BLaER1 treated with 17β-estradiol and CSF1 and Interleukin-3, amounts not matched to agents 10 nM and 100 nM (cell line): ENCODE data around the gene ENOX1.
A peak's percentile ranks its signal among the peaks of the same experiment; 100 is the strongest.

Source experiments
- H3K27ac ChIP-seq, 11 experiments: shearing (Covaris generic); formaldehyde crosslinking; 2 replicates each; pipeline ENCODE4 v1.8.1; 2022
- H3K27me3 ChIP-seq, 11 experiments: shearing (Covaris generic); formaldehyde crosslinking; 2 replicates each; pipeline ENCODE4 v1.8.1; 2022
- H3K36me3 ChIP-seq, 11 experiments: shearing (Covaris generic); formaldehyde crosslinking; 2 replicates each; pipeline ENCODE4 v1.8.1; 2022
- H3K4me1 ChIP-seq, 10 experiments: shearing (Covaris generic); formaldehyde crosslinking; 2 replicates each; pipeline ENCODE4 v1.8.1; 2022
- H3K4me2 ChIP-seq, 11 experiments: shearing (Covaris generic); formaldehyde crosslinking; 2 replicates each; pipeline ENCODE4 v1.8.1; 2022
- H3K4me3 ChIP-seq, 10 experiments: shearing (Covaris generic); formaldehyde crosslinking; 2 replicates each; pipeline ENCODE4 v1.8.1; 2022
- H3K9ac ChIP-seq, 11 experiments: shearing (Covaris generic); formaldehyde crosslinking; 2 replicates each; pipeline ENCODE4 v1.8.1; 2022
- H3K9me3 ChIP-seq, 11 experiments: shearing (Covaris generic); formaldehyde crosslinking; replicated peaks in 1 of 11; 2 replicates each; pipeline ENCODE4 v1.8.1; 2022
- H4K20me1 ChIP-seq, 11 experiments: shearing (Covaris generic); formaldehyde crosslinking; 2 replicates each; pipeline ENCODE4 v1.8.1; 2022
- Cebpa-rat ChIP-seq, 11 experiments: shearing (Covaris generic); IDR thresholded peaks; 2 replicates each; pipeline ENCODE4 v1.8.1; 2022

The ENOX1 gene

GRCh38 chr13:43580280-43580679 is 206.5 kb downstream of the ENOX1 start:
- TF ChIP-seq Cebpa-rat (IDR thresholded peaks at IDR 0.05): no peak
- Histone ChIP-seq H3K4me3 (no peak overlapping the region), H3K36me3 (no peaks in the 10 kb centered on the region), H3K4me2 (no peak overlapping the region), H3K27me3 (peaks cover 0 to 3% (median 0%) of the 10 kb centered on the region in 11 experiments; a peak in 2 of 22 replicates), H3K9me3 (peaks cover 0 to 15% (median 0%) of the 10 kb centered on the region in 11 experiments; a peak in 5 of 22 replicates), H3K9ac (no peak overlapping the region), H4K20me1 (no peaks in the 10 kb centered on the region), H3K4me1 (peaks cover 1 to 6% (median 3%) of the 10 kb centered on the region in 10 experiments; a peak in 17 of 20 replicates), H3K27ac (no peak overlapping the region)

GRCh38 chr13:43579321-43579720 is 207.5 kb downstream of the ENOX1 start:
- Histone ChIP-seq H3K4me2 (no peak overlapping the region), H4K20me1 (no peaks in the 10 kb centered on the region), H3K9me3 (peaks cover 0 to 15% (median 0%) of the 10 kb centered on the region in 11 experiments; a peak in 5 of 22 replicates), H3K27ac (no peak overlapping the region), H3K36me3 (no peaks in the 10 kb centered on the region), H3K4me3 (no peak overlapping the region), H3K4me1 (peaks cover 11 to 15% (median 13%) of the 10 kb centered on the region in 10 experiments), H3K9ac (no peak overlapping the region), H3K27me3 (peaks cover 0 to 9% (median 0%) of the 10 kb centered on the region in 11 experiments; a peak in 2 of 22 replicates)
- no peak for TF ChIP-seq Cebpa-rat (IDR thresholded peaks at IDR 0.05)

GRCh38 chr13:43574605-43575004 is 212.2 kb downstream of the ENOX1 start:
- peaks cover 0 to 15% (median 0%) of the 10 kb centered on the region in 11 experiments; a peak in 5 of 22 replicates for H3K9me3 ChIP-seq
- H3K4me1 ChIP-seq: peaks cover 26 to 34% (median 29%) of the 10 kb centered on the region in 10 experiments
- H3K4me2 ChIP-seq: peak overlapping the region; percentile 59 to 83 (median 73)
- no peak for TF ChIP-seq Cebpa-rat (IDR thresholded peaks at IDR 0.05)
- peak overlapping the region in 3 of 11 experiments; percentile 3 to 44 (median 11); a peak in 2 of 22 replicates for H3K9ac ChIP-seq
- H4K20me1 ChIP-seq: no peaks in the 10 kb centered on the region
- peak overlapping the region in 7 of 11 experiments; percentile 12 to 77 (median 66); a peak in 12 of 22 replicates for H3K27ac ChIP-seq
- H3K4me3 ChIP-seq: peak overlapping the region in 2 of 10 experiments; percentile 12 to 28; a peak in 2 of 20 replicates
- no peaks in the 10 kb centered on the region for H3K36me3 ChIP-seq
- H3K27me3 ChIP-seq: peaks cover 0 to 18% (median 0%) of the 10 kb centered on the region in 11 experiments; a peak in 4 of 22 replicates

- Histone ChIP-seq H3K36me3 (no peaks in the 10 kb centered on the region), H4K20me1 (no peaks in the 10 kb centered on the region), H3K4me3 (peak overlapping the region in 1 of 10 experiments; percentile 28; a peak in 1 of 20 replicates), H3K27ac (peak overlapping the region in 8 of 11 experiments; percentile 12 to 77 (median 66); a peak in 14 of 22 replicates), H3K9ac (peak overlapping the region in 4 of 11 experiments; percentile 3 to 44 (median 21); a peak in 3 of 22 replicates), H3K27me3 (peaks cover 0 to 18% (median 0%) of the 10 kb centered on the region in 11 experiments; a peak in 4 of 22 replicates), H3K4me2 (peak overlapping the region; percentile 59 to 83 (median 73)), H3K9me3 (peaks cover 0 to 15% (median 0%) of the 10 kb centered on the region in 11 experiments; a peak in 5 of 22 replicates), H3K4me1 (peaks cover 26 to 34% (median 29%) of the 10 kb centered on the region in 10 experiments)
- TF ChIP-seq Cebpa-rat (IDR thresholded peaks at IDR 0.05): peak in 7 of 11 experiments; percentile 23 to 79 (median 49); a peak in 10 of 22 replicates
Observed at GRCh38 chr13:43573802-43574514, 212.8 kb downstream of the ENOX1 start.

- no peak overlapping the region for H3K4me3 ChIP-seq
- peaks cover 0 to 18% (median 0%) of the 10 kb centered on the region in 11 experiments; a peak in 4 of 22 replicates for H3K27me3 ChIP-seq
- H3K9ac ChIP-seq: peak overlapping the region in 1 of 11 experiments; percentile 10; a peak in 1 of 22 replicates
- peaks cover 0 to 15% (median 0%) of the 10 kb centered on the region in 11 experiments; a peak in 5 of 22 replicates for H3K9me3 ChIP-seq
- H3K4me1 ChIP-seq: peaks cover 26 to 34% (median 29%) of the 10 kb centered on the region in 10 experiments
- TF ChIP-seq Cebpa-rat (IDR thresholded peaks at IDR 0.05): no peak
- H3K4me2 ChIP-seq: peak overlapping the region; percentile 59 to 83 (median 73)
- H4K20me1 ChIP-seq: no peaks in the 10 kb centered on the region
- peak overlapping the region in 7 of 11 experiments; percentile 20 to 77 (median 66); a peak in 10 of 22 replicates for H3K27ac ChIP-seq
- no peaks in the 10 kb centered on the region for H3K36me3 ChIP-seq
Observed at GRCh38 chr13:43573361-43573740, 213.4 kb downstream of the ENOX1 start.

- no peak overlapping the region for H3K9ac ChIP-seq
- no peaks in the 10 kb centered on the region for H4K20me1 ChIP-seq
- no peaks in the 10 kb centered on the region for H3K36me3 ChIP-seq
- H3K27ac ChIP-seq: peak overlapping the region in 5 of 11 experiments; percentile 20 to 77 (median 69); a peak in 7 of 22 replicates
- TF ChIP-seq Cebpa-rat (IDR thresholded peaks at IDR 0.05): no peak
- peaks cover 26 to 34% (median 29%) of the 10 kb centered on the region in 10 experiments for H3K4me1 ChIP-seq
- no peak overlapping the region for H3K4me3 ChIP-seq
- H3K4me2 ChIP-seq: peak overlapping the region; percentile 59 to 83 (median 73); a peak in 21 of 22 replicates
- peaks cover 0 to 15% (median 0%) of the 10 kb centered on the region in 11 experiments; a peak in 5 of 22 replicates for H3K9me3 ChIP-seq
- peaks cover 0 to 18% (median 0%) of the 10 kb centered on the region in 11 experiments; a peak in 4 of 22 replicates for H3K27me3 ChIP-seq
Observed at GRCh38 chr13:43572656-43573360, 214.0 kb downstream of the ENOX1 start.

- Histone ChIP-seq H3K4me3 (no peak overlapping the region), H3K36me3 (no peaks in the 10 kb centered on the region)
Observed at GRCh38 chr13:43569658-43570057, 217.1 kb downstream of the ENOX1 start.

GRCh38 chr13:43567608-43568007 is 219.2 kb downstream of the ENOX1 start:
- no peak overlapping the region for H3K9ac ChIP-seq
- peaks cover 0 to 6% (median 0%) of the 10 kb centered on the region in 11 experiments; a peak in 3 of 22 replicates for H3K27me3 ChIP-seq
- no peak for TF ChIP-seq Cebpa-rat (IDR thresholded peaks at IDR 0.05)
- H4K20me1 ChIP-seq: no peaks in the 10 kb centered on the region
- no peak overlapping the region for H3K27ac ChIP-seq
- peaks cover 0 to 6% (median 2%) of the 10 kb centered on the region in 10 experiments; a peak in 9 of 20 replicates for H3K4me1 ChIP-seq
- H3K36me3 ChIP-seq: no peaks in the 10 kb centered on the region
- no peaks in the 10 kb centered on the region for H3K9me3 ChIP-seq
- H3K4me3 ChIP-seq: no peak overlapping the region
- no peak overlapping the region for H3K4me2 ChIP-seq

More at GRCh38 chr13:43569658-43570057, 217.1 kb downstream of the ENOX1 start:
- H4K20me1 ChIP-seq: no peaks in the 10 kb centered on the region
- no peak for TF ChIP-seq Cebpa-rat (IDR thresholded peaks at IDR 0.05)
- peaks cover 0 to 9% (median 0%) of the 10 kb centered on the region in 11 experiments; a peak in 3 of 22 replicates for H3K27me3 ChIP-seq
- H3K4me1 ChIP-seq: peaks cover 17 to 23% (median 22%) of the 10 kb centered on the region in 10 experiments
- H3K9me3 ChIP-seq: no peaks in the 10 kb centered on the region
- no peak overlapping the region for H3K27ac ChIP-seq
- H3K9ac ChIP-seq: no peak overlapping the region
- H3K4me2 ChIP-seq: no peak overlapping the region
